SK-N-MC (cell line): ENCODE measurements around the gene DSCAM.

Experiments
- DNase-seq: peaks from one replicate; pipeline ENCODE4 v3.0.0-alpha.2; 2011; ENCODE audit warnings: low read depth, low spot score
- H3K27ac ChIP-seq: fragments of 200-600 bp; sonication (generic); 2 replicates; pipeline ENCODE4 v1.5.1; 2016; ENCODE audit warnings: mixed run types
- H3K36me3 ChIP-seq: fragments of 200-600 bp; sonication (generic); 2 replicates; pipeline ENCODE4 v1.6.1; 2017; ENCODE audit warnings: antibody characterized with exemption, low read length, mixed read lengths; ENCODE audit not compliant: insufficient read depth
- H3K4me3 ChIP-seq: fragments of 200-600 bp; sonication (generic); 2 replicates; pipeline ENCODE4 v1.5.1; 2016
- H3K9ac ChIP-seq: fragments of 200-600 bp; sonication (generic); 2 replicates; pipeline ENCODE4 v1.8.0; 2017; ENCODE audit warnings: mixed run types, mixed read lengths; ENCODE audit not compliant: insufficient read length
- H3K9me3 ChIP-seq: fragments of 200-600 bp; sonication (generic); 2 replicates; pipeline ENCODE4 v1.6.1; 2017; ENCODE audit warnings: low read depth, mild to moderate bottlenecking, antibody characterized with exemption, low read length, moderate library complexity, mixed read lengths
- EZH2 ChIP-seq: fragments of 200-600 bp; sonication (generic); IDR thresholded peaks from one replicate; pipeline ENCODE4 v1.6.1; 2017; ENCODE audit warnings: antibody characterized with exemption
- FOXP2 ChIP-seq: optimal IDR thresholded peaks from 2 replicates; pipeline ENCODE3; 2011; ENCODE audit warnings: mild to moderate bottlenecking, moderate library complexity; ENCODE audit not compliant: insufficient read depth; ENCODE audit errors: extremely low read length, control extremely low read depth
- POLR2AphosphoS5 ChIP-seq: IDR thresholded peaks from 2 replicates; pipeline ENCODE4 v1.6.1; 2012; ENCODE audit warnings: mild to moderate bottlenecking, low read depth, low read length, borderline replicate concordance

The DSCAM gene

GRCh38 chr21:40299451-40299850 lies 547.5 kb downstream of the DSCAM start:
- Histone ChIP-seq H3K9ac (no peak overlapping the region), H3K27ac (no peak overlapping the region), H3K36me3 (no peaks in the 10 kb centered on the region), H3K4me3 (no peak overlapping the region), H3K9me3 (no peaks in the 10 kb centered on the region)
- no peak for DNase-seq
- no peak for TF ChIP-seq POLR2AphosphoS5

GRCh38 chr21:40294345-40294744 lies 552.6 kb downstream of the DSCAM start:
- DNase-seq = no peak
- no peak overlapping the region for H3K27ac ChIP-seq
- no peak overlapping the region for H3K9ac ChIP-seq
- TF ChIP-seq FOXP2 (no peak), EZH2 (no peak), POLR2AphosphoS5 (no peak)
- no peak overlapping the region for H3K4me3 ChIP-seq
- no peaks in the 10 kb centered on the region for H3K9me3 ChIP-seq
- no peaks in the 10 kb centered on the region for H3K36me3 ChIP-seq

GRCh38 chr21:40291560-40291959 lies 555.4 kb downstream of the DSCAM start:
- Histone ChIP-seq H3K36me3 (no peaks in the 10 kb centered on the region), H3K9ac (no peak overlapping the region), H3K27ac (no peak overlapping the region), H3K4me3 (no peak overlapping the region), H3K9me3 (no peaks in the 10 kb centered on the region)
- TF ChIP-seq EZH2 (no peak), FOXP2 (no peak), POLR2AphosphoS5 (no peak)
- DNase-seq = no peak

GRCh38 chr21:40284409-40284808 lies 562.5 kb downstream of the DSCAM start:
- DNase-seq = no peak
- TF ChIP-seq POLR2AphosphoS5 (no peak), FOXP2 (no peak), EZH2 (no peak)
- Histone ChIP-seq H3K27ac (no peak overlapping the region), H3K36me3 (no peaks in the 10 kb centered on the region), H3K9ac (no peak overlapping the region), H3K4me3 (no peak overlapping the region), H3K9me3 (no peaks in the 10 kb centered on the region)

- TF ChIP-seq FOXP2 (no peak), POLR2AphosphoS5 (no peak), EZH2 (no peak)
- Histone ChIP-seq H3K27ac (no peak overlapping the region), H3K4me3 (no peak overlapping the region), H3K36me3 (no peaks in the 10 kb centered on the region), H3K9ac (no peak overlapping the region), H3K9me3 (no peaks in the 10 kb centered on the region)
- no peak for DNase-seq
These were observed 563.8 kb downstream of the DSCAM start for GRCh38 chr21:40282912-40283886.

- H3K4me3 ChIP-seq = no peak overlapping the region
- TF ChIP-seq POLR2AphosphoS5 = no peak
- no peak for TF ChIP-seq EZH2
- no peak for TF ChIP-seq FOXP2
- no peaks in the 10 kb centered on the region for H3K36me3 ChIP-seq
- H3K9me3 ChIP-seq = no peaks in the 10 kb centered on the region
- DNase-seq = no peak
- no peak overlapping the region for H3K27ac ChIP-seq
- no peak overlapping the region for H3K9ac ChIP-seq
These were observed 568.6 kb downstream of the DSCAM start for GRCh38 chr21:40278345-40278744.

- Histone ChIP-seq H3K27ac (no peak overlapping the region), H3K36me3 (no peaks in the 10 kb centered on the region), H3K9ac (no peak overlapping the region), H3K9me3 (no peaks in the 10 kb centered on the region), H3K4me3 (no peak overlapping the region)
- DNase-seq = no peak
- TF ChIP-seq POLR2AphosphoS5 = no peak
- no peak for TF ChIP-seq FOXP2
- TF ChIP-seq EZH2 = no peak
These were observed 571.0 kb downstream of the DSCAM start for GRCh38 chr21:40276001-40276400.

GRCh38 chr21:40272037-40272436 lies 574.9 kb downstream of the DSCAM start:
- Histone ChIP-seq H3K9me3 (no peaks in the 10 kb centered on the region), H3K27ac (no peak overlapping the region), H3K4me3 (no peak overlapping the region), H3K9ac (no peak overlapping the region), H3K36me3 (no peaks in the 10 kb centered on the region)
- TF ChIP-seq EZH2 (no peak), POLR2AphosphoS5 (no peak), FOXP2 (no peak)
- no peak for DNase-seq
